Measurements from ENCODE around the gene FER. TPM values are rescaled to one million over a fixed set of nuclear protein-coding genes. Genes with fewer than 3 reads are reported as not detected.

Gene FER
- total and polyA plus RNA-seq, 2 of the 13 experiments (the other 11 are each of a cell fraction or from before 2014, with no cell fraction given) = 7.9 to 29.0 TPM

DNA sequence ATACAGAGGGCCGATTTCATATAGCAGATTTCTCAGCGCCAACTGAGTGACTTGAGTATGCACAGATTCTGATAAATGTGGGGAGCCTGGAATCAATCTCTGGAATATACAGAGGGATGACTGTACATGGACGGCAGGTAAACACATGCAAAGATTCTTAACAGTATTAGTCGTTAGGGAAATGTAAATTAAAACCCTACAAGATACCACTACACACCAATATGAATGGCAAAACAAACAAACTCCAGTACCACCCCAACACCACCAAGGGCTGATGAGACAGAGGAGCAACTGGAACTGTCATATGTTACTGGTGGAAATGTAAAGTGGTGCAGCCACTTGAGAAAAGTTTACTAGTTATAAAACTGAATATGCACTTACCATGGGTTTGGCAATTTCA is 8.3 kb upstream of the FER start:
- H3K9ac ChIP-seq (ENCODE audit: insufficient read depth, low read depth, low read length) = no peak overlapping the region
- no peak overlapping the region for H3K27ac ChIP-seq (ENCODE audit: extremely low read length, insufficient read depth, low read length)
- no TSS peak for BruUV-seq (replicated peaks)
- peaks cover 0 to 11% of the 10 kb centered on the region in 2 experiments; a peak in 2 of 5 replicates for H3K27me3 ChIP-seq (ENCODE audit: control insufficient read depth in 1 of 2, insufficient read depth in 2 of 2, low read length in 2 of 2)
- in situ Hi-C loops (cut with HindIII; ENCODE audit: extremely low pct_ligation_motif_present, low pct_unique_long_range_greater_than_20kb) (no loop called here), intact Hi-C loops (cut with micrococcal nuclease; ENCODE audit: unreplicated experiment) (no loop called here)
- H2AFZ ChIP-seq (ENCODE audit: low read length) = no peak overlapping the region
- no peak for DNase-seq (ENCODE audit: low spot score)
- H3K9me3 ChIP-seq (ENCODE audit: low read length) = no peaks in the 10 kb centered on the region
- TF ChIP-seq ZNF329 (CRISPR knock-in tag; IDR thresholded peaks at IDR 0.05; ENCODE audit: low read depth) (no peak), ZNF589 (CRISPR knock-in tag; conservative IDR thresholded peaks at IDR 0.05) (no peak), ZNF121 (CRISPR knock-in tag; IDR thresholded peaks at IDR 0.05) (no peak), ZNF224 (CRISPR knock-in tag; IDR thresholded peaks at IDR 0.05) (no peak), ATM (IDR thresholded peaks at IDR 0.05; ENCODE audit: borderline replicate concordance) (no peak), HMG20A (CRISPR knock-in tag; IDR thresholded peaks at IDR 0.05; ENCODE audit: borderline replicate concordance) (no peak), ZNF644 (CRISPR knock-in tag; IDR thresholded peaks at IDR 0.05; ENCODE audit: low read depth) (no peak), GTF2F1 (IDR thresholded peaks at IDR 0.05; ENCODE audit: low read length) (no peak), HNRNPH1 (optimal IDR thresholded peaks at IDR 0.05; ENCODE audit: low read depth, low read length) (no peak), FIP1L1 (IDR thresholded peaks at IDR 0.05; ENCODE audit: borderline replicate concordance, insufficient read depth, low read depth, low read length) (no peak), ZNF776 (CRISPR knock-in tag; IDR thresholded peaks at IDR 0.05) (no peak), TEAD2 (CRISPR knock-in tag; IDR thresholded peaks at IDR 0.05) (no peak), ZNF562 (CRISPR knock-in tag; IDR thresholded peaks at IDR 0.05; ENCODE audit: borderline replicate concordance) (no peak), ATRX (CRISPR knock-in tag; IDR thresholded peaks at IDR 0.05; ENCODE audit: borderline replicate concordance) (no peak)
- TF ChIP-seq, protein P1, sequence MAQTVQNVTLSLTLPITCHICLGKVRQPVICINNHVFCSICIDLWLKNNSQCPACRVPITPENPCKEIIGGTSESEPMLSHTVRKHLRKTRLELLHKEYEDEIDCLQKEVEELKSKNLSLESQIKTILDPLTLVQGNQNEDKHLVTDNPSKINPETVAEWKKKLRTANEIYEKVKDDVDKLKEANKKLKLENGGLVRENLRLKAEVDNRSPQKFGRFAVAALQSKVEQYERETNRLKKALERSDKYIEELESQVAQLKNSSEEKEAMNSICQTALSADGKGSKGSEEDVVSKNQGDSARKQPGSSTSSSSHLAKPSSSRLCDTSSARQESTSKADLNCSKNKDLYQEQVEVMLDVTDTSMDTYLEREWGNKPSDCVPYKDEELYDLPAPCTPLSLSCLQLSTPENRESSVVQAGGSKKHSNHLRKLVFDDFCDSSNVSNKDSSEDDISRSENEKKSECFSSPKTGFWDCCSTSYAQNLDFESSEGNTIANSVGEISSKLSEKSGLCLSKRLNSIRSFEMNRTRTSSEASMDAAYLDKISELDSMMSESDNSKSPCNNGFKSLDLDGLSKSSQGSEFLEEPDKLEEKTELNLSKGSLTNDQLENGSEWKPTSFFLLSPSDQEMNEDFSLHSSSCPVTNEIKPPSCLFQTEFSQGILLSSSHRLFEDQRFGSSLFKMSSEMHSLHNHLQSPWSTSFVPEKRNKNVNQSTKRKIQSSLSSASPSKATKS (CRISPR knock-in tag; IDR thresholded peaks at IDR 0.05) = no peak
- TF ChIP-seq, protein P2, sequence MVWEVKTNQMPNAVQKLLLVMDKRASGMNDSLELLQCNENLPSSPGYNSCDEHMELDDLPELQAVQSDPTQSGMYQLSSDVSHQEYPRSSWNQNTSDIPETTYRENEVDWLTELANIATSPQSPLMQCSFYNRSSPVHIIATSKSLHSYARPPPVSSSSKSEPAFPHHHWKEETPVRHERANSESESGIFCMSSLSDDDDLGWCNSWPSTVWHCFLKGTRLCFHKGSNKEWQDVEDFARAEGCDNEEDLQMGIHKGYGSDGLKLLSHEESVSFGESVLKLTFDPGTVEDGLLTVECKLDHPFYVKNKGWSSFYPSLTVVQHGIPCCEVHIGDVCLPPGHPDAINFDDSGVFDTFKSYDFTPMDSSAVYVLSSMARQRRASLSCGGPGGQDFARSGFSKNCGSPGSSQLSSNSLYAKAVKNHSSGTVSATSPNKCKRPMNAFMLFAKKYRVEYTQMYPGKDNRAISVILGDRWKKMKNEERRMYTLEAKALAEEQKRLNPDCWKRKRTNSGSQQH (CRISPR knock-in tag; IDR thresholded peaks at IDR 0.05; ENCODE audit: low read depth) = no peak
- TF ChIP-seq, protein P3, sequence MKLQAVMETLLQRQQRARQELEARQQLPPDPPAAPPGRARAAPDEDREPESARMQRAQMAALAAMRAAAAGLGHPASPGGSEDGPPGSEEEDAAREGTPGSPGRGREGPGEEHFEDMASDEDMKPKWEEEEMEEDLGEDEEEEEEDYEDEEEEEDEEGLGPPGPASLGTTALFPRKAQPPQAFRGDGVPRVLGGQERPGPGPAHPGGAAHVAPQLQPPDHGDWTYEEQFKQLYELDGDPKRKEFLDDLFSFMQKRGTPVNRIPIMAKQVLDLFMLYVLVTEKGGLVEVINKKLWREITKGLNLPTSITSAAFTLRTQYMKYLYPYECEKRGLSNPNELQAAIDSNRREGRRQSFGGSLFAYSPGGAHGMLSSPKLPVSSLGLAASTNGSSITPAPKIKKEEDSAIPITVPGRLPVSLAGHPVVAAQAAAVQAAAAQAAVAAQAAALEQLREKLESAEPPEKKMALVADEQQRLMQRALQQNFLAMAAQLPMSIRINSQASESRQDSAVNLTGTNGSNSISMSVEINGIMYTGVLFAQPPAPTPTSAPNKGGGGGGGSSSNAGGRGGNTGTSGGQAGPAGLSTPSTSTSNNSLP (IDR thresholded peaks at IDR 0.05; ENCODE audit: low read depth, low read length) = no peak
- TF ChIP-seq, protein P4, sequence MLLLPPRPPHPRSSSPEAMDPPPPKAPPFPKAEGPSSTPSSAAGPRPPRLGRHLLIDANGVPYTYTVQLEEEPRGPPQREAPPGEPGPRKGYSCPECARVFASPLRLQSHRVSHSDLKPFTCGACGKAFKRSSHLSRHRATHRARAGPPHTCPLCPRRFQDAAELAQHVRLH (CRISPR knock-in tag; IDR thresholded peaks at IDR 0.05; ENCODE audit: borderline replicate concordance, low read depth) = no peak
- no peaks in the 10 kb centered on the region for H3K4me1 ChIP-seq (ENCODE audit: insufficient read depth, low read length)
- no peaks in the 10 kb centered on the region for H3K36me3 ChIP-seq (replicated peaks in 1 of 2; ENCODE audit: control insufficient read depth in 1 of 2, insufficient read depth in 2 of 2, low read length in 2 of 2)
- CTCF ChIA-PET (ENCODE audit: low intra/inter-chr PET ratio, low total read pairs) = no interaction called here
- no peak overlapping the region for H3K4me3 ChIP-seq (replicated peaks in 1 of 3; ENCODE audit: insufficient read depth in 1 of 3, low read depth in 2 of 3, low read length in 3 of 3)
- H3K79me2 ChIP-seq (ENCODE audit: insufficient read depth, low read length) = no peaks in the 10 kb centered on the region
- H3K4me2 ChIP-seq (ENCODE audit: low read depth, low read length) = no peak overlapping the region
- WGBS (ENCODE audit: low lambda C conversion rate) = 50% methylated on average over 4 of the region's 4 CpGs
- ATAC-seq = no peak
- POLR2A ChIA-PET = no interaction called here
- no peak for FAIRE-seq
- H4K20me1 ChIP-seq (ENCODE audit: insufficient read depth, low read length) = no peaks in the 10 kb centered on the region

All from HepG2 (cell line).